ENCODE measurements around the gene SLAMF1.
"Not testable (repeated sequence)": the region's sequence is repeated elsewhere in the genome, so short reads cannot be mapped to it uniquely, and the experiment has no call there.

SLAMF1 gene

GRCh38 chr1:160646711-160647328, at the start of gene SLAMF1:
TSS of gene SLAMF1 (minus strand) at chr1:160647044. CDS start at chr1:160646945, 99 bp downstream.
- DNase-seq = peak; percentile 46

- not testable (repeated sequence) for DNase-seq
These were observed 45.5 kb upstream of the SLAMF1 start for GRCh38 chr1:160692390-160692789.

- DNase-seq = no peak
These were observed 38.4 kb upstream of the SLAMF1 start for GRCh38 chr1:160685266-160685665.

GRCh38 chr1:160682983-160683865, 36.4 kb upstream of the SLAMF1 start:
- no peak for DNase-seq

GRCh38 chr1:160681891-160682140, 35.0 kb upstream of the SLAMF1 start:
- no peak for DNase-seq

GRCh38 chr1:160681066-160681890, 34.4 kb upstream of the SLAMF1 start:
- peak; percentile 78 for DNase-seq

- DNase-seq = no peak
These were observed 33.6 kb upstream of the SLAMF1 start for GRCh38 chr1:160680399-160680798.

GRCh38 chr1:160679893-160680292, 33.0 kb upstream of the SLAMF1 start:
- no peak for DNase-seq

- DNase-seq = no peak
These were observed 30.2 kb upstream of the SLAMF1 start for GRCh38 chr1:160676869-160677597.

- peak; percentile 55 for DNase-seq
These were observed 29.0 kb upstream of the SLAMF1 start for GRCh38 chr1:160675641-160676410.

- no peak for DNase-seq
These were observed 27.6 kb upstream of the SLAMF1 start for GRCh38 chr1:160674415-160674814.

GRCh38 chr1:160672789-160673695, 26.2 kb upstream of the SLAMF1 start:
- DNase-seq = no peak

GRCh38 chr1:160671603-160672517, 25.0 kb upstream of the SLAMF1 start:
- DNase-seq = no peak

- DNase-seq = no peak
These were observed 23.9 kb upstream of the SLAMF1 start for GRCh38 chr1:160670701-160671100.

- no peak for DNase-seq
These were observed 23.0 kb upstream of the SLAMF1 start for GRCh38 chr1:160669802-160670201.

- no peak for DNase-seq
These were observed 22.4 kb upstream of the SLAMF1 start for GRCh38 chr1:160669276-160669675.

GRCh38 chr1:160667896-160668295, 21.1 kb upstream of the SLAMF1 start:
- DNase-seq = no peak

- no peak for DNase-seq
These were observed 19.2 kb upstream of the SLAMF1 start for GRCh38 chr1:160666079-160666442.

- DNase-seq = no peak
These were observed 18.7 kb upstream of the SLAMF1 start for GRCh38 chr1:160665330-160666078.
